IPS-18a (cell line): Measurements from ENCODE around the gene STARD6.
"Not testable (repeated sequence)": the region's sequence is repeated elsewhere in the genome, so short reads cannot be mapped to it uniquely, and the experiment has no call there.

Source experiments
- H3K27ac ChIP-seq: one replicate; pipeline ENCODE4 v1.5.1; 2013; ENCODE audit warnings: low read length
- H3K27me3 ChIP-seq: one replicate; pipeline ENCODE4 v1.6.1; 2013; ENCODE audit warnings: mild to moderate bottlenecking, low read length; ENCODE audit not compliant: control insufficient read depth, insufficient read depth
- H3K36me3 ChIP-seq: one replicate; pipeline ENCODE4 v1.6.1; 2013; ENCODE audit warnings: low read depth, low read length; ENCODE audit not compliant: control insufficient read depth
- H3K4me1 ChIP-seq: one replicate; pipeline ENCODE4 v1.6.1; 2013; ENCODE audit warnings: low read depth, low read length; ENCODE audit not compliant: control insufficient read depth
- H3K4me3 ChIP-seq: one replicate; pipeline ENCODE4 v1.5.1; 2013; ENCODE audit warnings: low read length
- H3K9ac ChIP-seq: one replicate; pipeline ENCODE4 v1.6.1; 2013; ENCODE audit warnings: mild to moderate bottlenecking, low read length, moderate library complexity
- H3K9me3 ChIP-seq: one replicate; pipeline ENCODE4 v1.6.1; 2013; ENCODE audit warnings: low read depth, low read length; ENCODE audit not compliant: control insufficient read depth

The STARD6 gene

GRCh38 chr18:54330768-54331548 is 26.7 kb downstream of the STARD6 start:
- Histone ChIP-seq H3K4me3 (no peak overlapping the region), H3K9me3 (no peaks in the 10 kb centered on the region), H3K27me3 (no peaks in the 10 kb centered on the region), H3K9ac (no peak overlapping the region), H3K4me1 (no peaks in the 10 kb centered on the region), H3K36me3 (no peaks in the 10 kb centered on the region), H3K27ac (no peak overlapping the region)

- Histone ChIP-seq H3K27me3 (no peaks in the 10 kb centered on the region), H3K27ac (no peak overlapping the region), H3K4me3 (no peak overlapping the region), H3K9ac (no peak overlapping the region), H3K9me3 (no peaks in the 10 kb centered on the region), H3K36me3 (no peaks in the 10 kb centered on the region), H3K4me1 (no peaks in the 10 kb centered on the region)
Observed at GRCh38 chr18:54329787-54330186, 27.9 kb downstream of the STARD6 start.

GRCh38 chr18:54327818-54328217 is 29.8 kb downstream of the STARD6 start:
- no peaks in the 10 kb centered on the region for H3K9me3 ChIP-seq
- H3K27ac ChIP-seq: no peak overlapping the region
- no peak overlapping the region for H3K9ac ChIP-seq
- no peaks in the 10 kb centered on the region for H3K4me1 ChIP-seq
- H3K36me3 ChIP-seq: no peaks in the 10 kb centered on the region
- no peak overlapping the region for H3K4me3 ChIP-seq
- H3K27me3 ChIP-seq: no peaks in the 10 kb centered on the region

- Histone ChIP-seq H3K9ac (no peak overlapping the region), H3K36me3 (no peaks in the 10 kb centered on the region), H3K27ac (no peak overlapping the region), H3K4me1 (peaks cover 12% of the 10 kb centered on the region), H3K4me3 (no peak overlapping the region), H3K27me3 (no peaks in the 10 kb centered on the region), H3K9me3 (no peaks in the 10 kb centered on the region)
Observed at GRCh38 chr18:54323970-54324369, 33.7 kb downstream of the STARD6 start.

GRCh38 chr18:54323561-54323960 is 34.1 kb downstream of the STARD6 start:
- Histone ChIP-seq H3K27me3 (no peaks in the 10 kb centered on the region), H3K36me3 (no peaks in the 10 kb centered on the region), H3K4me3 (no peak overlapping the region), H3K9me3 (no peaks in the 10 kb centered on the region), H3K27ac (no peak overlapping the region), H3K9ac (no peak overlapping the region), H3K4me1 (peaks cover 12% of the 10 kb centered on the region)

- H3K9me3 ChIP-seq: no peaks in the 10 kb centered on the region
- no peak overlapping the region for H3K27ac ChIP-seq
- H3K4me3 ChIP-seq: no peak overlapping the region
- peaks cover 12% of the 10 kb centered on the region for H3K4me1 ChIP-seq
- H3K9ac ChIP-seq: no peak overlapping the region
- no peaks in the 10 kb centered on the region for H3K36me3 ChIP-seq
- H3K27me3 ChIP-seq: no peaks in the 10 kb centered on the region
Observed at GRCh38 chr18:54316071-54316820, 41.4 kb downstream of the STARD6 start.

GRCh38 chr18:54309564-54309963 is 48.1 kb downstream of the STARD6 start:
- not testable (repeated sequence) for H3K36me3 ChIP-seq, H3K27ac ChIP-seq, H3K4me1 ChIP-seq, H3K27me3 ChIP-seq, H3K4me3 ChIP-seq, H3K9me3 ChIP-seq, H3K9ac ChIP-seq

GRCh38 chr18:54303408-54303807 is 54.2 kb downstream of the STARD6 start:
- H3K9me3 ChIP-seq: no peaks in the 10 kb centered on the region
- no peak overlapping the region for H3K27ac ChIP-seq
- no peak overlapping the region for H3K4me3 ChIP-seq
- H3K36me3 ChIP-seq: no peaks in the 10 kb centered on the region
- no peak overlapping the region for H3K9ac ChIP-seq
- H3K4me1 ChIP-seq: no peaks in the 10 kb centered on the region
- H3K27me3 ChIP-seq: no peaks in the 10 kb centered on the region

- H3K27ac ChIP-seq, H3K27me3 ChIP-seq, H3K4me1 ChIP-seq, H3K9me3 ChIP-seq, H3K9ac ChIP-seq, H3K4me3 ChIP-seq, H3K36me3 ChIP-seq: not testable (repeated sequence)
Observed at GRCh38 chr18:54298991-54299390, 58.7 kb downstream of the STARD6 start.

GRCh38 chr18:54296062-54296461 is 61.6 kb downstream of the STARD6 start:
- no peaks in the 10 kb centered on the region for H3K4me1 ChIP-seq
- no peak overlapping the region for H3K9ac ChIP-seq
- no peak overlapping the region for H3K27ac ChIP-seq
- H3K4me3 ChIP-seq: no peak overlapping the region
- H3K9me3 ChIP-seq: peaks cover 7% of the 10 kb centered on the region
- peaks cover 11% of the 10 kb centered on the region for H3K36me3 ChIP-seq
- H3K27me3 ChIP-seq: no peaks in the 10 kb centered on the region

- H3K36me3 ChIP-seq: peaks cover 15% of the 10 kb centered on the region
- H3K9me3 ChIP-seq: peaks cover 7% of the 10 kb centered on the region
- H3K27me3 ChIP-seq: no peaks in the 10 kb centered on the region
- H3K4me3 ChIP-seq: no peak overlapping the region
- no peak overlapping the region for H3K9ac ChIP-seq
- H3K4me1 ChIP-seq: no peaks in the 10 kb centered on the region
- no peak overlapping the region for H3K27ac ChIP-seq
Observed at GRCh38 chr18:54294274-54294673, 63.4 kb downstream of the STARD6 start.
